GM10847 (cell line): ENCODE measurements around the gene NTNG2.

ENCODE experiments used
- POLR2A ChIP-seq: IDR thresholded peaks from 2 replicates; pipeline ENCODE4 v1.6.1; 2011; ENCODE audit not compliant: insufficient read length; ENCODE audit errors: extremely low read depth

Gene NTNG2

GRCh38 chr9:132160802-132161742 is 786 bp upstream of the NTNG2 start:
- TF ChIP-seq POLR2A, result no peak

- no peak for TF ChIP-seq POLR2A
Observed at GRCh38 chr9:132162764-132163456, 1.1 kb downstream of the NTNG2 start.

DNA sequence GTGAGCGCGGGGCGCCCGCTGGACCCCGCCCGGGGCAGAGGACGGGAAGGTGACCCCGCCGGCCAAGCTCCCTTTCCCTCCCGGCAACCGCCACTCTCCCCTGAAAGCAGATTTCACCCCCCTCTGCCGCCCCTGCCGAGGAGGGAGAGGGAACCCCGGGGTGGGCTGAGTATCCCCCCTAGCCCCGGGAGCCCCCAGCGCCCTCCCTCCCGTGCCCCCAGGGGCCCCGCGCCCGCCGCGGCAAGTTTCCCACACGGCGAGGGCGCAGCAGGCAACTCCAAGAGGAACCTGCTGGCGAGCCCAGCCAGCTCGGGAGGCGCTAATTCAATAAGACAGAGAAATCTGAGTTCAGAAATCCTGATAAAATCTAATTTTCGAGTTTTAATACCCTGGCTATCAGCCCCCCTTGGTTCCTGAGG is 1.6 kb downstream of the NTNG2 start:
- no peak for TF ChIP-seq POLR2A

DNA sequence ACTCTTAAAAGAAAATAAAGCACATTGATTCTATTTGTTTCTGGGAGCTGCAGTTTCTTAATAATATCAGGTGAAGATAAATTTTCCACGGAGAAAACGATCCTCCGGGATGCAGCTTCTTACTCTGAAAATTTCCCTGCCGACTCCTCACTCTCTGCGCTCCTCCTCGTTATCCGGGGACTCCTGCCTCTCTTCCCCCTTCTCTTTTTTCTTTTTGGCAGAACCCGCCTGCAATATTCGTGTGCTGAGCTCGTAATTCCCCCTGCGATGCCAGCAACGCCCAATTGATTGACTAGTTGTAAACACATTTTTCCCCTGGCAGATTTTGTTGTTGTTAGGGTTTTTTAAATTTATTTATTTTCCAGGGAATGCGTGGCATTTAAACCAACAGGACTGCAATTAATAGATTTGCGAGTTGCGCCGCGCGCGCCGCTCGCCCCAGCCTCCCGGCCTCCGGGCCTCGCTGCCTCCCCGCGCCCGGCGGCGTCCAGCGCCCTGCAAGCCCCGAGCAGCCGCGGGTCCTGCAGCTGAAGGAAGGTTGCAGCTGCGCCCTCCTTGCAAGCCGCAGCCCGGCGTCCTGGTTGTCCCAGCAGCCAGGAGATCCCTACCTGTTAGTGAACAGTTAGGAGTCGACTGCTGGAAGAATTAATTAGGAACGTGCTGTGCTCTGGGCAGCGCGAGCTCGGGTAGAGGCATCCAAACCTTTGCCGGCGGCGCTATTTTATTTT is 2.2 kb downstream of the NTNG2 start:
- TF ChIP-seq POLR2A, result no peak

DNA sequence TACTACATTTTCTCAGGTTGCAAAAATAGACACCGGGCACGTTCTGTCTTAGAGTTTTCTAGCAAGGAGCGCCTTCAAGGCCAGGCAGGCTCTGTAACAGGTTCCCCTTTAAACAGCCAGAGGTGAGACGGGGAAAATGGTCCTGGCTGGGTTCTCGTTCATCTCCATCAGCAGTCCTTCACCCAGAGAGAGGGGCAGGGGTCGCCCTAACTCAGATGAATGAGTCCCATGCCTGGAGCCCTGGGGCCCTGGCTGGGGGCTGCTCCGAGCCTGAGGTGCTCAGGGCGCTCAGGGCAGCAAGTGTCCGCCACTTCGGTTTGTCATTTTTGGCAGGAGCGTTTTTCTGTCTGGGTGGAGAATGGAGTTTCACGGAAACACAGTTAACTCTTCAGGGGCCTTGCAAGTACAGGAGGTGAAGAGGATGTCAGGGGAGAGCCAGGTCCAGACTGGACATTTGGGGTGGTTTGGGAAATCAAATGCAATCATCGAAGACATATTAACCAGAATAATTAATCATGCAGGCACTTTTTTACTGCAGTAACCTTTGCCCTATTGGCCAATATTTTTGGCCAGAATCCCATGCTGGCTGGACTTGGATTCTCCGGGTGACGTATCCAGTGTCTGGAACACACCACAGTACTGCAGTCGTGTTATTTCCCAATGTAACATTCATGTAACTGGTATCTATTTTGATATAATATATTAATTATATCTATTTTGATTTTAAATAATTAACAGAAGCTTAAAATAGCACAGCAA is 2.9 kb downstream of the NTNG2 start:
- no peak for TF ChIP-seq POLR2A

GRCh38 chr9:132166599-132166998 is 4.7 kb downstream of the NTNG2 start:
- no peak for TF ChIP-seq POLR2A

DNA sequence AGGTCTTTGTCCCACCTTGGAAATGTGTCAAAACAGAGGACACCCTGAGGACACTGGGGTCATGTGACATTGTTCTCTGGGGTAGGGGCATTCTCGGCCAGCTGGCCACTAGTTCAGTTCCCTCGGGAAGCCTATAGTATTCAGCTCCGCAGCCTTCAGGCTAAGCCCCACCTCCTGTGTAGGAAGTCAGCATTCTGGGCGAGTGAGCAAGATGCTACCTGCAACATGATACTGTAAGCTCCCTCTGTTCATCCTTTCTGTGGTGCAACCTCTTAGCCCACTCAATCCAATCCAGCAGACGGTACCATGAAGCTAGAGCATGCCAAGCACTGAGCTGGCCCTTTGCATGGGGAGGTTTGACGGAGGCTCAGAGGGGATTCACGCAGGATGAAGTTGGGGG is 5.3 kb downstream of the NTNG2 start:
- TF ChIP-seq POLR2A, result no peak

GRCh38 chr9:132168347-132168746 is 6.5 kb downstream of the NTNG2 start:
- no peak for TF ChIP-seq POLR2A

DNA sequence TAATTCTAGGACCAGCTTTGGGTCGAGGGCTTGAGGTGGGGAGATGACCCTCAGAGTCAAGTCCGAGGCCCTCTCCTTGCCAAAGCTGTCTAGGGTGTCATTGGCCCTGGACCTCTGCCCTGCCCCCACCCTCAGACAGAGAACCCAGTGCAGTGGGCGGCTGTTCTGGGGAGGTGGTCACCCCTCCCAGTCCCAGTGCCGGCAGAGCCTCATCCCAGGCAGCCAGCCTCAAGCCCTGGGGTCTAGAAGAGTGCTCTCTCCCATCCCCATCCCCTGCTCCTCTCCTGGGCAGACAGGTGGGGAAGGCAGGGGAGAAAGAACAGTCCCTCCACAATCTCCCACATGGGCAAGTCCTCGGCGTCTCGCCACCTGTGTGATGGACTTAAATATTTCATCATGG is 7.0 kb downstream of the NTNG2 start:
- no peak for TF ChIP-seq POLR2A

GRCh38 chr9:132169672-132170392 is 8.0 kb downstream of the NTNG2 start:
- TF ChIP-seq POLR2A, result no peak

GRCh38 chr9:132171702-132172101 is 9.8 kb downstream of the NTNG2 start:
- TF ChIP-seq POLR2A, result no peak

- TF ChIP-seq POLR2A, result no peak
Observed at GRCh38 chr9:132172185-132172584, 10.3 kb downstream of the NTNG2 start.

GRCh38 chr9:132175431-132175830 is 13.6 kb downstream of the NTNG2 start:
- no peak for TF ChIP-seq POLR2A

DNA sequence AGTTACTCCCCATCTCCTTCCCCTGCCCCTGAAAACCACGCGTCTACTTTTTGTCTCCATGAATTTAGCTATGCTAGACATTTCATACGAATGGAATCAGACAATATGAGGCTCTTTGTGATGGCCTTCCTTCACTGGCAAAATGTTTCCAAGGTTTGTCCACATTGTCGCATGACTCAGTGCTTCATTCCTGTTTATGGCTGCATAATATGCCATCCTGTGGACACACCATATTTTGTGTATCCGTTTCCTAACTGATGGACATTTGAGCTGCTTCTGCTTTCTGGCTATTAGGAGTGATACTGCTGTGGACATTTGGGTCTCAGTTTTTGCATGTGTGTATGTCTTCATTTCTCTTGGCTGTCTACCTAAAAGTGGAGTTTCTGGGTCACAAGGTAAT is 14.5 kb downstream of the NTNG2 start:
- no peak for TF ChIP-seq POLR2A
